ENCODE measurements around the gene ITGB1BP2.
"Not testable (repeated sequence)": the region's sequence is repeated elsewhere in the genome, so short reads cannot be mapped to it uniquely, and the experiment has no call there.

The ITGB1BP2 gene

GRCh38 chrX:71269801-71270395, 31.7 kb upstream of the ITGB1BP2 start:
- TF ChIP-seq, protein P1, sequence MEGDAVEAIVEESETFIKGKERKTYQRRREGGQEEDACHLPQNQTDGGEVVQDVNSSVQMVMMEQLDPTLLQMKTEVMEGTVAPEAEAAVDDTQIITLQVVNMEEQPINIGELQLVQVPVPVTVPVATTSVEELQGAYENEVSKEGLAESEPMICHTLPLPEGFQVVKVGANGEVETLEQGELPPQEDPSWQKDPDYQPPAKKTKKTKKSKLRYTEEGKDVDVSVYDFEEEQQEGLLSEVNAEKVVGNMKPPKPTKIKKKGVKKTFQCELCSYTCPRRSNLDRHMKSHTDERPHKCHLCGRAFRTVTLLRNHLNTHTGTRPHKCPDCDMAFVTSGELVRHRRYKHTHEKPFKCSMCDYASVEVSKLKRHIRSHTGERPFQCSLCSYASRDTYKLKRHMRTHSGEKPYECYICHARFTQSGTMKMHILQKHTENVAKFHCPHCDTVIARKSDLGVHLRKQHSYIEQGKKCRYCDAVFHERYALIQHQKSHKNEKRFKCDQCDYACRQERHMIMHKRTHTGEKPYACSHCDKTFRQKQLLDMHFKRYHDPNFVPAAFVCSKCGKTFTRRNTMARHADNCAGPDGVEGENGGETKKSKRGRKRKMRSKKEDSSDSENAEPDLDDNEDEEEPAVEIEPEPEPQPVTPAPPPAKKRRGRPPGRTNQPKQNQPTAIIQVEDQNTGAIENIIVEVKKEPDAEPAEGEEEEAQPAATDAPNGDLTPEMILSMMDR (conservative IDR thresholded peaks at IDR 0.05; ENCODE audit: low read depth, low read length): no peak
- no peak for DNase-seq (ENCODE audit: low read depth)
- H3K4me3 ChIP-seq (ENCODE audit: low read length): no peak overlapping the region

DNA sequence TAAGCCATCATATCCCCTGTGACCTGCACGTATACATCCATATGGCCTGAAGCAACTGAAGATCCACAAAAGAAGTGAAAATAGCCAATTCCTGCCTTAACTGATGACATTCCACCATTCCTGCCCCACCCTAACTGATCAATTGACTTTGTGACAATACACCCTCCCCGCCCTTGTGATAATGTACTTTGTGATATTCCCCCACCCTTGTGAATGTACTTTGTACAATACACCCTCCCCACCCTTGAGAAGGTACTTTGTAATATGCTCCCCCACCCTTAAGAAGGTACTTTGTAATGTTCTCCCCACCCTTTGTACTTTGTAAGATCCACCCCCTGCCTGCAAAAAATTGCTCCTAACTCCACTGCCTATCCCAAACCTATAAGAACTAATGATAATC, 29.2 kb upstream of the ITGB1BP2 start:
- DNase-seq (ENCODE audit: low read depth); H3K4me3 ChIP-seq (ENCODE audit: low read length): not testable (repeated sequence)

- DNase-seq (ENCODE audit: low read depth); H3K4me3 ChIP-seq (ENCODE audit: low read length): not testable (repeated sequence)
Observed at GRCh38 chrX:71281300-71281699, 20.2 kb upstream of the ITGB1BP2 start.

- TF ChIP-seq, protein P1 (conservative IDR thresholded peaks at IDR 0.05; ENCODE audit: low read depth, low read length): no peak
- peak overlapping the region; percentile 38 for H3K4me3 ChIP-seq (ENCODE audit: low read length)
- DNase-seq (ENCODE audit: low read depth): peak; percentile 20
Observed at GRCh38 chrX:71282514-71283402, 18.8 kb upstream of the ITGB1BP2 start.

- TF ChIP-seq, protein P1 (conservative IDR thresholded peaks at IDR 0.05; ENCODE audit: low read depth, low read length): peak; percentile 12
- H3K4me3 ChIP-seq (ENCODE audit: low read length): peak within 1 kb of the TSS; percentile 69
- peak; percentile 94 for DNase-seq (ENCODE audit: low read depth)
Observed at GRCh38 chrX:71283403-71284143, 18.0 kb upstream of the ITGB1BP2 start, which contains the start of gene NONO. Gene NONO (plus strand): TSS chrX:71283635. CDS start chrX:71290638, 7,003 bp downstream.

DNA sequence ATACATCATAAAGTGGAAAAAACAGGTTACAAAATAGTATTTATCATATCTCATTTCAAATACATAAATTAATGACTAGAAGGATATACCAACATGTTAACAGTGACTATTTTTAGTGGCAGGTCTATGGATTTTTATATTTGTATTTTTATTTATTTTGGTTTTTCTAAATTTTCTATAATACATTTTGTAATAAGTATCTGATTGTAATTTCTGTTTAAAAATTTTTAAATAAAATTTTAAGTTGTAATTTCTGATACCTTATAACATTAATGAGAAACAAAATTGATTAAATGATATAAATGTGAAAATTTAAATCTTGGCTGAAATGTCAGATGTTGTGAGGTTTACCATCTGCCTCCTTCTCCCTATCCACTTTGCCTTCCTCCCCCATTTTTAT, 15.6 kb upstream of the ITGB1BP2 start:
- TF ChIP-seq, protein P1 (conservative IDR thresholded peaks at IDR 0.05; ENCODE audit: low read depth, low read length): no peak
- peak overlapping the region; percentile 69 for H3K4me3 ChIP-seq (ENCODE audit: low read length)

GRCh38 chrX:71291381-71291780, 10.2 kb upstream of the ITGB1BP2 start:
- H3K4me3 ChIP-seq (ENCODE audit: low read length): no peak overlapping the region
- no peak for DNase-seq (ENCODE audit: low read depth)
- TF ChIP-seq, protein P1 (conservative IDR thresholded peaks at IDR 0.05; ENCODE audit: low read depth, low read length): no peak

More for the DNA sequence above, 15.6 kb upstream of the ITGB1BP2 start:
- no peak for DNase-seq (ENCODE audit: low read depth)
